Hematopoietic multipotent progenitor cell treated with erythropoietin and hydrocortisone succinate and interleukin-3 and kit ligand, for 15 days (in vitro differentiated cells): ENCODE data around the gene HILPDA.

ENCODE experiments used
- DNase-seq: peaks from one replicate; pipeline ENCODE4 v3.0.0-alpha.2; 2015; ENCODE audit warnings: low spot score

The HILPDA gene, protein sequence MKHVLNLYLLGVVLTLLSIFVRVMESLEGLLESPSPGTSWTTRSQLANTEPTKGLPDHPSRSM

DNA sequence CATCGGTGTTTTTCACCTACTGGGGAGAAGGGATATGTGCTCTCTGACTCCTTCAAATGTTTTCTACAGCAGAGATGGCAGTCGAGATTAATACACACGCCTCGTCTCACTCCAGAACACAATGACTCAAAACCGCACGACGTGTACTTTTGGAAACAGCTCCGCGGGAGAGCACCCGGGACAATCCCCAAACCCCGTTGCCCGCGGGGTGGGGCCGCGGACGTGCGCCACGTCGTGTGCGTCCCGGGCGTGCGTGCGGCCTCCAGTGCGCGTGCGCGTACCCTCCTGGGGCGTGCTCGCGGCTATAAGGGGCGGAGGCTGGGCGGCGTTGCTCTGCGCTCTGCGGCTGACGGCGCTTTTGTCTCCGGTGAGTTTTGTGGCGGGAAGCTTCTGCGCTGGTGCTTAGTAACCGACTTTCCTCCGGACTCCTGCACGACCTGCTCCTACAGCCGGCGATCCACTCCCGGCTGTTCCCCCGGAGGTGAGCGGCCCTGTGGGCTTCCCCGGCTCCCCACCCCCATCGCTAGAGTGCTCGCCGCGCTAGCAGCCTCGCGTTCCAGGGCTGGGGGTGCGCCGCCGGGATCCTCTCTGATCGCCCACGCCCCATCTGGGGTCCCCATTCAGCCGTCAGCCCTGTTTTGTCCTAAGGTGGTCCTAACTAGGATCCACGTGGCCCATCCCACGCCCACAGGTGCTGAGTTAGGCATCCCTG, at the start of gene HILPDA:
Gene HILPDA (plus strand): TSS at position 336 of the 712 bp plus-strand sequence. CDS start 1,391 bp downstream, outside the sequence.
- peak; percentile 92 for DNase-seq

GRCh38 chr7:128406314-128407232, 49.1 kb upstream of the HILPDA start:
- DNase-seq, result no peak

- no peak for DNase-seq
These were observed 48.5 kb upstream of the HILPDA start for GRCh38 chr7:128407233-128407589.

- DNase-seq, result no peak
These were observed 47.6 kb upstream of the HILPDA start for GRCh38 chr7:128407751-128408708.

DNA sequence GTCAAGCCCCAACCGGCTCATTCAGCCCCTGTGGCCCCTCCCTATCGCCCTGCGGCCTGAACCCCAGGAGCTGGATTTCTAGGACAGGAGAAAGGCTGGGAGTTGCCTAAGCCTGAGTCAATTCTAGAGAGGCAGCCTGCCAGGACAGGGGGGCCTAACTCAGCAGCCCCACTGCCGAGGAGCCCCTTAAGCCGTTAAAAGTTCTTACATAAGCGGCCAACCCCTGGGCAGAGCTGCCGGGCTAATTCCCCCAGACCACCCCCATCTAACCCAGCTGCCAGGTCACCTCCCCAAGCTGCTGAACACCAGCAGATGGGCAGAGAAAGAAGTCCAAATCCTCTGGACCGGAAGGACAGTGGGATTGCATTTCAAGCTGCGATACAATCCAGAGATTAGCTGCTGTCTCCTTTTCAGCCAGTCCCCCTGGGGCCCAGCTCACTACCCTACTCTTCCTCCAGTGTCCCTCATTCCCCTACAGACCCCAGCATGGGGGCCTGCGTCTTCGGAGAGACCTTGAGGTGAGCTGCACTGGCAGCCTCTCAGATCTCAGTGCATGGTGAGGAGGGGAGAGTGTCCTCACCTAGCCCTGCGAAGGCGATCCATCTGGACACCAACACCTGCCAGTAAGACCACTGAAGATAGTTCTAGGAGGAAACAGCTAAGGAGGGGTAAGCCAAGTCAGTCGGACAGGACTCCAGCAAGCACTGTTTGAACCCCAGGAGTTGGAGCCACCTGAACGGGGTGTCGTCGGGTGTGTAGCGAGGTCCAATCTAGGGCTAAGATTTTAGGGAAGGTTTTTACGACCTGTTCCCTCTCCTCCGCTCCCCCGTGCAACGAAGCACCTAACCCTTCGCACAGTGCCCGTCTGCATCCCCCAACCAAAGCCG, 46.7 kb upstream of the HILPDA start:
- DNase-seq, result no peak

- peak; percentile 71 for DNase-seq
These were observed 45.9 kb upstream of the HILPDA start, which contains the start of gene IMPDH1 for GRCh38 chr7:128409596-128410450. TSS of gene IMPDH1 (minus strand) at chr7:128409982. CDS start at chr7:128409901, 81 bp downstream.

DNA sequence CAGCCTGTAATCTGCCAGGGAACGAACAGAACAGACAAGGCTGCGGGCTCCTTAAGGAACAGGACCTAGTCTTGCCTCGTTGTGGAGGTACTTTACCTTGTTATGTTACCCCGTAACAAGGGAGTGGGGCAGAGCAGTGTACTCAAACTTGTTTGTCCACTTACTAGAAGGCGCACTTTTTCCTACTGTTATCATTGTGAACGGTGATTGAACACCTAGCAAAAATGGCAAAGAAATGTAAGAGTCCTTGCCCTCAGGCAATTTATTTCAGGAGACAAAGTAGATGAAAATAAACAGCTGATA, 45.3 kb upstream of the HILPDA start:
- no peak for DNase-seq

GRCh38 chr7:128415217-128415785, 40.4 kb upstream of the HILPDA start:
- no peak for DNase-seq

- no peak for DNase-seq
These were observed 38.6 kb upstream of the HILPDA start for GRCh38 chr7:128417071-128417470.

- DNase-seq, result no peak
These were observed 36.4 kb upstream of the HILPDA start for GRCh38 chr7:128419257-128419656.

GRCh38 chr7:128420773-128421172, 34.9 kb upstream of the HILPDA start:
- no peak for DNase-seq

DNA sequence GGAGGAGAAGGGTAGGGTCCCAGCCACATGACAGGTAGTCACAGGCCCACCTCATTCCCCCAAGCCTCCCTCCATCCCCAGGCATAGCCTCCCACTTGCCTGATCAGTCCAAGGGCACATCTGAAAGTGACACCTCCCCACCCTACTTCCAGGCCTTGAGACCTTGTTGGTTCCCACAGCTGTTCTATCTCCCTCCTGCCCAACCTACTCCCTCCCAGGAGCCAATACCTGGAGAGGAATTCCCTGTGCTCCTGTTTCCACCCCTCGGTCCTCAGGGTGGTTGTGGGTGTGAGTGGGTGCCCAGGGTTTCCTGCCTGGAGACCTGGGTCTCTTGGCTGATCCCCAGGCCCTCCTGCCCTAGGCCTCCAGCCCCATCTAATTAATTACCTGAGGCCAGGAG, 34.3 kb upstream of the HILPDA start:
- DNase-seq, result no peak

GRCh38 chr7:128422037-128422436, 33.6 kb upstream of the HILPDA start:
- DNase-seq, result no peak

DNA sequence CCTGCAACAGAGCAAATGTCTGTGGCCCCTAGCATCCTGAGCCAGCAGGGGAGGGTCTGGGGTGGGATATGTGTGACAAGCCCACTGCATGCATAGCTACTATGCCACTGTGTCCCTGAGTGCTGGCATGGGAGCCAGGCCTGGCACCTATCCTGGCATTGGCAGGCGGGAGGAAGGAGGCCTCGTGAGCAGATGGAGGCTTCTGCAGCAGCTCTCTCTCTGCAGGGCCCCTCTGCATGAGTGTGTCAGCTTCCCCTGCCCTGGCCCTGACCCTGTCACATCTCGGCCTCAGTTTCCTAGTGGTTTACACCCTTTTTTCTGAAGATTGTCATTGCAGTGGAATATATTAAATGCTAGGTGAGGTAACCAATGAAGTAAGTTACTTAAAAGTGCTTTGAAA, 32.8 kb upstream of the HILPDA start:
- no peak for DNase-seq

DNA sequence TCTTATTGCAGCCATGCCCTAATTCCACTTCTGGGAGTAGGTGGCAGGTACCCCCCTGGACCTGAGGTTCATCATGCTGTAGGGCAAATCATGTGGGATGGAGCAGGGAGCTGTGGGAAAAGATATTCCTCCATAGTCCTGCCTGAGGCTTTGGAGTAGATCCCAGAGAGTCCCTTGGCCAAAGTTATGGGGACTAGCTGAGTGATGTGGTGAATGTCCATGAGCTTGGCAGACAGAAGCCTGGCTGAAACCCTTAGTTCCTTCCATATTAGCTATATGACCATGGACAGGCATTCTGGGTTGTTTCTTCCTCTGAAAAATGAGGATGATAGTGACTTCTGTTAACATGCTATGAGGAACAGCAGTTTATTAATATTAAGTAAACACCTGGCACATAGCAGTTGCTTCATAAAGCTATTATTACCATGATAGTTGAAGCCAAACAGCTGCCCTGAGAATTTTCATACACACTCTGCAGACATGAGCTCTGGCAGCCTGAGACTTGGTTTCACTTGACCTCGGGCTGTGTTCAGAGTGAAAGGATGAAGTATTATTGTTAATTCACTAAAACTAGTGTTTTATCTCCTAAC, 30.9 kb upstream of the HILPDA start:
- DNase-seq, result no peak

GRCh38 chr7:128425850-128426249, 29.8 kb upstream of the HILPDA start:
- peak; percentile 62 for DNase-seq

GRCh38 chr7:128427289-128427891, 28.3 kb upstream of the HILPDA start:
- DNase-seq, result peak; percentile 61

DNA sequence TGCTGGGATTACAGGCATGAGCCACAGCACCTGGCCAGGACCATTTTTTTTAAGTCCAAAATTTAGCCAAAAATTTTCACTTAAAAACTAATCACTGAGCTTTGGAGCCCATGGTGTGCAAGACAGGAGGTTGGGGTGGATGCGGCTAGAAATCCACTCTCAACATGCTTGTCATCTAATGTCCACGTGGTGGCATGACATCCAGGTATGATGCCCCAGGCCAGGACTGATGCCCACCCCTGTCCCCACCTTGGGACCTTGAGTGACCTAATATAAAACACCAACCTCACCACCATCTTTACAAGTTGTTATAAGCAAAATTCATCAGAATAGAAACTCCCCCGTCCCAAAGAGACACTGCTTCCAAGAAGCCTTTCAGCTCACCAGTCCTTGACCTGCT, 25.5 kb upstream of the HILPDA start:
- DNase-seq, result no peak

GRCh38 chr7:128431221-128431620, 24.5 kb upstream of the HILPDA start:
- no peak for DNase-seq
